ENCODE data around the gene TRIM44.
A peak's percentile ranks its signal among the peaks of the same experiment; 100 is the strongest.

TRIM44 gene

DNA sequence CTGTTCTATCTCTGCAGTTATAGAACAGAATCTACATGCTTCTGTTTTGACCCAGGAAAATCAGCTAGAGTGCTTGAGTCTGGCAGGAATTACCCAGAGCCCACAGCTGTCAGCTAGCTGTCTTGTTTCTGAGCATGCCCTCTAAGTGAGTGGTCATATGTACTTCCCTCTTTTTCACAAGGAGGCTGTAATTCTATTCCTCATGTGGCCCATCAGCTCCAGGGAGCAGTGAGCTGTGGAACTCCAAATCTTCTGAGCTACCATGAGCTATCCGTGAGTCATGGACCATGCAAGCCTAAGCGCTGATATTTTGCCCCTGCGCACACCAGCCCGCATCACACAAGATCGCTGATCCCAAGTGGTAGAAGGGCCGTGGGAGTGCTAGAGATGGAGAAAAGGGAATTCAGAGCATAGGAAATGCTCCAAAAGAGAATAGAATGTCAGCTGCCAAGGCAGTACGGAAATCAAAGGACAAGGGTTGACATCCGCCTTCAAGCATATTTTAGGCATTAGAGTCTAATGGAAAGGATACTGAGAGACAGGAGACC, 38.9 kb upstream of the TRIM44 start:
- in situ Hi-C loops (cut with MboI; ENCODE audit: low pct_unique_long_range_greater_than_20kb, low sequenced_read_pairs, unreplicated experiment): no loop called here
- TF ChIP-seq, protein P1, sequence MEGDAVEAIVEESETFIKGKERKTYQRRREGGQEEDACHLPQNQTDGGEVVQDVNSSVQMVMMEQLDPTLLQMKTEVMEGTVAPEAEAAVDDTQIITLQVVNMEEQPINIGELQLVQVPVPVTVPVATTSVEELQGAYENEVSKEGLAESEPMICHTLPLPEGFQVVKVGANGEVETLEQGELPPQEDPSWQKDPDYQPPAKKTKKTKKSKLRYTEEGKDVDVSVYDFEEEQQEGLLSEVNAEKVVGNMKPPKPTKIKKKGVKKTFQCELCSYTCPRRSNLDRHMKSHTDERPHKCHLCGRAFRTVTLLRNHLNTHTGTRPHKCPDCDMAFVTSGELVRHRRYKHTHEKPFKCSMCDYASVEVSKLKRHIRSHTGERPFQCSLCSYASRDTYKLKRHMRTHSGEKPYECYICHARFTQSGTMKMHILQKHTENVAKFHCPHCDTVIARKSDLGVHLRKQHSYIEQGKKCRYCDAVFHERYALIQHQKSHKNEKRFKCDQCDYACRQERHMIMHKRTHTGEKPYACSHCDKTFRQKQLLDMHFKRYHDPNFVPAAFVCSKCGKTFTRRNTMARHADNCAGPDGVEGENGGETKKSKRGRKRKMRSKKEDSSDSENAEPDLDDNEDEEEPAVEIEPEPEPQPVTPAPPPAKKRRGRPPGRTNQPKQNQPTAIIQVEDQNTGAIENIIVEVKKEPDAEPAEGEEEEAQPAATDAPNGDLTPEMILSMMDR (IDR thresholded peaks at IDR 0.05; ENCODE audit: extremely low read depth, insufficient read depth, missing control alignments): no peak
- no peak for DNase-seq (ENCODE audit: low spot score)

DNA sequence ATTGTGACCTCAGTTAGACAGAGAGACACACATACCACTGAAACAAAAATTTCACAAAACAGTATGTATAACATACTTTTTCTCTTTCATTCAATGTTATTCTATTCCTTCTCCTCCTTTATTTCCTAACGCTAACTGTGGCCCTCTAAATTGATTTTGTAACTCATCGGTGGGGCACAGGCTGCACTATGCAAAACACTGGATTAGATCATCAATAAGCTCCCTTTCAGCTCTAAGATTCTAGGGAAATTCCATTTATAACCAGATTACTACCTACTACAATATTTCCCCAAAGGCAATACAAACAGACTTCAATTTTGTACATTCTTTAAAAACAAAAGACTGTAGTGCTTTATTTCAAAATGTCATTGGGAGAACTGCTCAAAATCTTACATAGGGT, 38.3 kb upstream of the TRIM44 start:
- in situ Hi-C loops (cut with MboI; ENCODE audit: low pct_unique_long_range_greater_than_20kb, low sequenced_read_pairs, unreplicated experiment): no loop called here

DNA sequence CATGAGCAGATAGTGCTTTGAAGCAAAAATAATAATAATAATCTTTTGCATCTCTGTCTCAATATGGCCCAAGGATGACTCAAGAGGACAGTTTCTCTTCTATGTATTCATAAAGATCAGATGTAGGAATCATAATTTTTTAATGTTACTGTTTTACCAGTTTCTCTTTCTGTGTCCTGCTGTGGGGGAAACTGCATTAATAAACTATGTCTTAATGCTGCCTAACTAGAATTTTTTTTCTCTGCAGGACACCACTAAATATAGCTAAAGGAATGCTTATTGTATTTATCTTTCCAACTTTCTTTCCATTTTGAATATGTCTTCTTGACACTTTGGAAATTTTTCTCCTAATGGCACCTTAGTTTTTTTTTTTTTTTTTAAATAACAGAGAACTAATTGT, 37.8 kb upstream of the TRIM44 start:
- TF ChIP-seq, protein P1 (IDR thresholded peaks at IDR 0.05; ENCODE audit: extremely low read depth, insufficient read depth, missing control alignments): no peak
- no peak for DNase-seq (ENCODE audit: low spot score)
- in situ Hi-C loops (cut with MboI; ENCODE audit: low pct_unique_long_range_greater_than_20kb, low sequenced_read_pairs, unreplicated experiment): no loop called here

More for the DNA sequence above, 38.3 kb upstream of the TRIM44 start:
- peak; percentile 27 for DNase-seq (ENCODE audit: low spot score)
- TF ChIP-seq, protein P1 (IDR thresholded peaks at IDR 0.05; ENCODE audit: extremely low read depth, insufficient read depth, missing control alignments): no peak

DNA sequence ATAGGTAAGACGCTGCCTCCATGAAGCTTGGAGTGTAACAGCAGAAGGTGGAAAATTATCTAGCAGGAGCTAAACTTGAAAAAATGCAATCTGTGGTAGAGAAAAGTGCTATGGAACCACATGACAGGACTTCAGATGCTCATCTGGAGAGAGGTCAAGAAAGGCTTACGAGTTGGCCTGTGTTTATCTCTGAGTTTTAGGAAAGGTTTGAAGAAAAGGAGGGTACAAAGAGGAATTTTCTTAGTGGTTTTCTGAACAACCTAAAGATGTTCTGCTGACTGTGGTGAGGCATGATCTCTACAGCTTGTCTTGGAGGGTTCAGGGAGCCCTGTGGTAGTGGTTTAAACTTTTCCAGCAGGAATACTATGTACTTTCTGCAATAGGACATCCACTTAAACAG, 36.1 kb upstream of the TRIM44 start:
- TF ChIP-seq, protein P1 (IDR thresholded peaks at IDR 0.05; ENCODE audit: extremely low read depth, insufficient read depth, missing control alignments): no peak
- no peak for DNase-seq (ENCODE audit: low spot score)
- in situ Hi-C loops (cut with MboI; ENCODE audit: low pct_unique_long_range_greater_than_20kb, low sequenced_read_pairs, unreplicated experiment): no loop called here

DNA sequence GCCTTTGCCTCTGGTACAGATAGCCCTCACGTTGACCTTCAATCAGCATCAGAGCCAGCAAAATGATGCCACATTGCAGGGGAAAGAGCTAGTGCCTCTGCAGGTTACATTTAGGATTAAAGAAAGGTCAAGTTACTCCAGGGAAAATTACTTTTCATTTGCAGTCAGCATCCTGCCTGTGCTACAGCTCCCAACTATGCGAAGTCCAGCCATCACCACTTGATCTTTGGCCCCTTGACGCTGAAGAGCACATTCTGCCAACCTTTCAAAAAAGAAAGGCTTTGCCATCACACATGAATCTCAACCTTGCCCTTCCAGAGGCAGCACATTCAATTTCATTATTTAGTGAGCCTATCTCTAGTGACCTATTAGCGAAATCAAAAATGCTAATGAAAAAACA, 33.1 kb upstream of the TRIM44 start:
- in situ Hi-C loops (cut with MboI; ENCODE audit: low pct_unique_long_range_greater_than_20kb, low sequenced_read_pairs, unreplicated experiment): no loop called here
- TF ChIP-seq, protein P1 (IDR thresholded peaks at IDR 0.05; ENCODE audit: extremely low read depth, insufficient read depth, missing control alignments): no peak
- DNase-seq (ENCODE audit: low spot score): no peak

DNA sequence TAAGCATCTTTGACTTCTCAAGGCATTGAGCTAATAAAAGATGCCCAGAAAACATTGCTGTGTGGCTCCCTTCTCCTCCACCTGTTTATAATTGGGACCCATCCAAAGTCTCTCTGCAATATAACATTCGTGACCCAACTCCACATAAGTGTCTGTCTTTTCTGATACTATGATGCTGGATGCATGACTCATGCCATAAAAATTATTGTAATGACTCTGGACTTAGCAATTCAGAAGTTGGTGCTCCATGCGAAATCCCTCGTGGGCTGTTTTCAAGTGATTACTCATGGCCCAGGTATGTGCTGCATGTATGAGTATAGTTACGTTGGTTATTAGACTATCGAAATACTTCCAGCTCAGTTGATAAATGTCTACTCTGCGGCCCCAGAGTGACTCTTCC, 32.7 kb upstream of the TRIM44 start:
- in situ Hi-C loops (cut with MboI; ENCODE audit: low pct_unique_long_range_greater_than_20kb, low sequenced_read_pairs, unreplicated experiment): no loop called here
- TF ChIP-seq, protein P1 (IDR thresholded peaks at IDR 0.05; ENCODE audit: extremely low read depth, insufficient read depth, missing control alignments): no peak
- no peak for DNase-seq (ENCODE audit: low spot score)

DNA sequence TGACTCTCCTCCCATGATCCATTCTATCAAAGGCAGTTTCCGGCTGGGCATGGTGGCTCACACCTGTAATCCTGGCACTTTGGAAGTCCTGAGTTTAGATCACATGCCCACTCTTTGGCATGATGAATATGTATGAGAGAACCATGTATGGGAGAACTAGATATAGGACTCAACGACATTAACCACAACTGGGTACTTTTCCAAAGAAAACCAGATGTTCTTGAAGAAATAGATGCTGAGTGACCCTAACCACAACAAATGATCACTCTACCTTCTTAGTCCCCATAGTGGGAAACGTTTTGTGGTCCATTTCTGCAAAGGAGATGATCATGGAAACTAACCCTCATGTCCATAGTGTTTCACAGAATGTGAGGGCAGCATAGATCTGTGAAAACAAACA, 30.7 kb upstream of the TRIM44 start:
- in situ Hi-C loops (cut with MboI; ENCODE audit: low pct_unique_long_range_greater_than_20kb, low sequenced_read_pairs, unreplicated experiment): no loop called here
- TF ChIP-seq, protein P1 (IDR thresholded peaks at IDR 0.05; ENCODE audit: extremely low read depth, insufficient read depth, missing control alignments): no peak
- no peak for DNase-seq (ENCODE audit: low spot score)

Data from GM13977 (cell line).